K562 (cell line): ENCODE data around the gene APC2. TPM values are rescaled to one million over a fixed set of nuclear protein-coding genes. Genes with fewer than 3 reads are reported as not detected.

ENCODE experiments used
- CUX1 ChIP-seq: fragments of 200-800 bp; sonication (Bioruptor generic); IDR thresholded peaks from 2 replicates; pipeline ENCODE4 v1.6.1; 2016; ENCODE audit warnings: missing genetic modification characterization, missing compliant biosample characterization
- EGR1 ChIP-seq: fragments of 450-650 bp; conservative IDR thresholded peaks from 2 replicates; pipeline ENCODE4 v1.6.1; 2017; ENCODE audit warnings: mild to moderate bottlenecking
- EHMT2 ChIP-seq: fragments of 450-650 bp; IDR thresholded peaks from 2 replicates; pipeline ENCODE4 v1.6.1; 2018; ENCODE audit warnings: antibody characterized with exemption
- HEY1 ChIP-seq: fragments of 250-450 bp; sonication (Bioruptor Pico); IDR thresholded peaks from 2 replicates; pipeline ENCODE4 v1.5.0; 2020; ENCODE audit warnings: mild to moderate bottlenecking, moderate library complexity, borderline replicate concordance
- POLR2G ChIP-seq: fragments of 200-400 bp; formaldehyde crosslinking; IDR thresholded peaks from 2 replicates; pipeline ENCODE4 v1.6.1; 2017; ENCODE audit warnings: low read depth, mild to moderate bottlenecking, antibody characterized with exemption, low read length, moderate library complexity
- PRDM10 ChIP-seq: fragments of 450-650 bp; IDR thresholded peaks from 2 replicates; pipeline ENCODE4 v1.6.1; 2018; ENCODE audit not compliant: partially characterized antibody
- TAF1 ChIP-seq: IDR thresholded peaks from 2 replicates; pipeline ENCODE4 v1.6.1; 2011; ENCODE audit warnings: mild to moderate bottlenecking, low read length, moderate library complexity; ENCODE audit not compliant: insufficient read depth, control insufficient read depth, severe bottlenecking; ENCODE audit errors: extremely low read depth
- TAF15 ChIP-seq: fragments of 200-400 bp; formaldehyde crosslinking; IDR thresholded peaks from 2 replicates; pipeline ENCODE4 v1.6.1; 2017; ENCODE audit warnings: mild to moderate bottlenecking, low read depth, low read length, moderate library complexity
- polyA plus RNA-seq, 8 experiments: library from polyadenylated mRNA; depleted of rRNA in 4 of 8; stranded (reverse) in 5 of 8; unstranded in 3 of 8; fragments of >200 nt; fragmentation: Nextera tagmentation in 2 of 8; fragmentation: Illumina TruSeq in 1 of 8; extraction: Ambion mirVana in 2 of 8; extraction: Trizol in 1 of 8; gene quantifications; 2 replicates each; pipeline versions ENCODE4 v1.2.1 to v1.2.3, GENCODE V29; 2011 to 2014; ENCODE audit warnings: inconsistent platforms in 1 of 8, missing spikeins in 1 of 8
- total RNA-seq, 7 experiments: library from RNA; depleted of rRNA in 6 of 7; stranded (reverse); fragments of >200 nt in 6 of 7; fragmentation: Illumina TruSeq in 2 of 7; extraction: Trizol in 2 of 7; gene quantifications; 2 replicates each; pipeline versions ENCODE4 v1.2.1 to v1.2.3, GENCODE V29; 2011 to 2021; ENCODE audit warnings: low replicate concordance in 1 of 7
- TF ChIP-seq, protein P1 (sequence below), 2 experiments: fragments of 450-650 bp; conservative IDR thresholded peaks; 2 replicates each; pipeline ENCODE4 v1.6.1; 2017; ENCODE audit warnings: mild to moderate bottlenecking in 2 of 2, moderate library complexity in 2 of 2
- TF ChIP-seq, protein P2 (sequence below): fragments of 450-650 bp; IDR thresholded peaks from 2 replicates; pipeline ENCODE4 v1.6.1; 2016; ENCODE audit warnings: low read depth, mild to moderate bottlenecking, moderate library complexity
- TF ChIP-seq, protein P3 (sequence below): fragments of 450-650 bp; IDR thresholded peaks from 2 replicates; pipeline ENCODE4 v1.7.1; 2018; ENCODE audit warnings: mild to moderate bottlenecking, low read depth; ENCODE audit not compliant: partially characterized antibody

Gene APC2
- total and polyA plus RNA-seq, 9 of the 15 experiments (the other 6 are each of a cell fraction or from before 2014, with no cell fraction given), result 0.01 to 0.40 (median 0.05) TPM; not detected in 3

DNA sequence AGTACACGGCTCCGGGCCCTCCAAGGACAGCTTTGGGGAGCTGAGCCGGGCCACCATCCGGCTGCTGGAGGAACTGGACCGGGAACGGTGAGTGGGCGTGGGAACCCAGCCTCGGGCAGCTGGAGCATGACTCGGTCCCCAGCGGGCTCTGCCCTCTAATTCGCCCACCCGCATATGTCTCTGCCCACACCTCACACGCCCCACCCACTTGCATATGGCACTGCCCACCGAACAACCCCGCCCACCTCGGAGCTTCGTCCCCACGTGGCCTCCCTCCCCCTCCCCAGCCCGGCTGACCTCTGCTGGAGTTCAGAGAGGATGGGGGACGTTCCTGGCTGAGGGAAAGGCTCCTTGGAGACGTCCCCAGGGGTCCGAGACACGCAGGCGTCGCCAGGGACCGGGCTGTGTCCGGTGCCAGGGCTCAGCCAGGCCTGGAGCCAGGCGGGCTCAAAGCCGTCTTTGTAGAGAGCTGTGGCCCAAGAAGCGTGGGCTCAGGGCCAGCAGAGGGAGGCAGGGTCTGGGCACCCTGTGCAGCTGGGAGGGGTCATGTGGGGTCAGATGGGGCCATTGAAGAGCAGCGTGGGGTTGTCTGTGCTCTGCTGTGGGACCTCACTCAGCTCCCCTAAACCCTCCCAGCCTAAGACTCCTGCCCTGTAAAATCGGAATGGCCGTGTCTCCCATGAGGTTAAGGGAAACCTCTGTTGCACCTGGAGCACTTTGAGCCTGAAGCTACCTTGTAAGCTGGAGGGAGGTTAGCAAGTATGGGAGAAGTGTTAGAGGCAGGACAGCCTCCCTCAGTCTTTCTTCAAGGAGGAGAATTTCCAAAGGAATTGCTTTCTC is 3.8 kb downstream of the APC2 start (continued):
- TF ChIP-seq CUX1 (no peak), PRDM10 (no peak), TAF1 (no peak), EGR1 (peak; percentile 90), HEY1 (CRISPR knock-in tag) (no peak), EHMT2 (no peak), TAF15 (no peak), POLR2G (peak; percentile 63)
- TF ChIP-seq, protein P1, sequence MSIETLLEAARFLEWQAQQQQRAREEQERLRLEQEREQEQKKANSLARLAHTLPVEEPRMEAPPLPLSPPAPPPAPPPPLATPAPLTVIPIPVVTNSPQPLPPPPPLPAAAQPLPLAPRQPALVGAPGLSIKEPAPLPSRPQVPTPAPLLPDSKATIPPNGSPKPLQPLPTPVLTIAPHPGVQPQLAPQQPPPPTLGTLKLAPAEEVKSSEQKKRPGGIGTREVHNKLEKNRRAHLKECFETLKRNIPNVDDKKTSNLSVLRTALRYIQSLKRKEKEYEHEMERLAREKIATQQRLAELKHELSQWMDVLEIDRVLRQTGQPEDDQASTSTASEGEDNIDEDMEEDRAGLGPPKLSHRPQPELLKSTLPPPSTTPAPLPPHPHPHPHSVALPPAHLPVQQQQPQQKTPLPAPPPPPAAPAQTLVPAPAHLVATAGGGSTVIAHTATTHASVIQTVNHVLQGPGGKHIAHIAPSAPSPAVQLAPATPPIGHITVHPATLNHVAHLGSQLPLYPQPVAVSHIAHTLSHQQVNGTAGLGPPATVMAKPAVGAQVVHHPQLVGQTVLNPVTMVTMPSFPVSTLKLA (conservative IDR thresholded peaks at IDR 0.05), result peak in 1 of 2 experiments; percentile 52; a peak in 3 of 4 replicates
- TF ChIP-seq, protein P2, sequence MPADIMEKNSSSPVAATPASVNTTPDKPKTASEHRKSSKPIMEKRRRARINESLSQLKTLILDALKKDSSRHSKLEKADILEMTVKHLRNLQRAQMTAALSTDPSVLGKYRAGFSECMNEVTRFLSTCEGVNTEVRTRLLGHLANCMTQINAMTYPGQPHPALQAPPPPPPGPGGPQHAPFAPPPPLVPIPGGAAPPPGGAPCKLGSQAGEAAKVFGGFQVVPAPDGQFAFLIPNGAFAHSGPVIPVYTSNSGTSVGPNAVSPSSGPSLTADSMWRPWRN, result no peak
- TF ChIP-seq, protein P3, sequence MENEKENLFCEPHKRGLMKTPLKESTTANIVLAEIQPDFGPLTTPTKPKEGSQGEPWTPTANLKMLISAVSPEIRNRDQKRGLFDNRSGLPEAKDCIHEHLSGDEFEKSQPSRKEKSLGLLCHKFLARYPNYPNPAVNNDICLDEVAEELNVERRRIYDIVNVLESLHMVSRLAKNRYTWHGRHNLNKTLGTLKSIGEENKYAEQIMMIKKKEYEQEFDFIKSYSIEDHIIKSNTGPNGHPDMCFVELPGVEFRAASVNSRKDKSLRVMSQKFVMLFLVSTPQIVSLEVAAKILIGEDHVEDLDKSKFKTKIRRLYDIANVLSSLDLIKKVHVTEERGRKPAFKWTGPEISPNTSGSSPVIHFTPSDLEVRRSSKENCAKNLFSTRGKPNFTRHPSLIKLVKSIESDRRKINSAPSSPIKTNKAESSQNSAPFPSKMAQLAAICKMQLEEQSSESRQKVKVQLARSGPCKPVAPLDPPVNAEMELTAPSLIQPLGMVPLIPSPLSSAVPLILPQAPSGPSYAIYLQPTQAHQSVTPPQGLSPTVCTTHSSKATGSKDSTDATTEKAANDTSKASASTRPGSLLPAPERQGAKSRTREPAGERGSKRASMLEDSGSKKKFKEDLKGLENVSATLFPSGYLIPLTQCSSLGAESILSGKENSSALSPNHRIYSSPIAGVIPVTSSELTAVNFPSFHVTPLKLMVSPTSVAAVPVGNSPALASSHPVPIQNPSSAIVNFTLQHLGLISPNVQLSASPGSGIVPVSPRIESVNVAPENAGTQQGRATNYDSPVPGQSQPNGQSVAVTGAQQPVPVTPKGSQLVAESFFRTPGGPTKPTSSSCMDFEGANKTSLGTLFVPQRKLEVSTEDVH, result no peak
